Smooth muscle cell (in vitro differentiated cells): ENCODE data around the gene RNASE2. TPM values are rescaled to one million over a fixed set of nuclear protein-coding genes. Genes with fewer than 3 reads are reported as not detected.

Experiments
- DNase-seq: peaks from one replicate; lab custom pipeline; 2025; ENCODE audit not compliant: unreplicated experiment; lab: John Stamatoyannopoulos, UW
- H2AFZ ChIP-seq: fragments of 200-600 bp; sonication (generic); 2 replicates; pipeline ENCODE4 v1.6.0; 2016; ENCODE audit warnings: antibody characterized with exemption, low read depth, mild to moderate bottlenecking
- H3F3A ChIP-seq: fragments of 200-600 bp; sonication (generic); 2 replicates; pipeline ENCODE4 v1.6.0; 2017; ENCODE audit warnings: antibody characterized with exemption, low read depth
- H3K27ac ChIP-seq: fragments of 200-600 bp; sonication (generic); 2 replicates; pipeline ENCODE4 v1.5.1; 2016; ENCODE audit warnings: low read depth, mild to moderate bottlenecking
- H3K27me3 ChIP-seq: fragments of 200-600 bp; sonication (generic); 2 replicates; pipeline ENCODE4 v1.6.1; 2016; ENCODE audit warnings: low read depth, mild to moderate bottlenecking
- H3K36me3 ChIP-seq: fragments of 200-600 bp; sonication (generic); 2 replicates; pipeline ENCODE4 v1.5.1; 2016; ENCODE audit warnings: low read depth
- H3K4me1 ChIP-seq: fragments of 200-600 bp; sonication (generic); 2 replicates; pipeline ENCODE4 v1.5.1; 2016; ENCODE audit warnings: low read depth
- H3K4me2 ChIP-seq: fragments of 200-600 bp; sonication (generic); 2 replicates; pipeline ENCODE4 v1.6.0; 2016; ENCODE audit warnings: mild to moderate bottlenecking
- H3K4me3 ChIP-seq: fragments of 200-600 bp; sonication (generic); 2 replicates; pipeline ENCODE4 v1.5.1; 2016; ENCODE audit warnings: mild to moderate bottlenecking
- H3K79me2 ChIP-seq: fragments of 200-600 bp; sonication (generic); 2 replicates; pipeline ENCODE4 v1.6.0; 2016; ENCODE audit warnings: low read depth, mild to moderate bottlenecking
- H3K9ac ChIP-seq: fragments of 200-600 bp; sonication (generic); 2 replicates; pipeline ENCODE4 v1.6.0; 2016; ENCODE audit warnings: low read depth
- H3K9me3 ChIP-seq: fragments of 200-600 bp; sonication (generic); replicated peaks from 2 replicates; pipeline ENCODE4 v1.5.1; 2016; ENCODE audit warnings: low read depth
- H4K20me1 ChIP-seq: fragments of 200-600 bp; sonication (generic); 2 replicates; pipeline ENCODE4 v1.6.0; 2016; ENCODE audit warnings: low read depth
- CTCF ChIP-seq: fragments of 200-600 bp; sonication (generic); IDR thresholded peaks from 2 replicates; pipeline ENCODE4 v1.5.1; 2017; ENCODE audit warnings: borderline replicate concordance, mild to moderate bottlenecking, antibody characterized with exemption; ENCODE audit not compliant: insufficient read depth, poor library complexity, severe bottlenecking
- WGBS: methylation state at CpG from one replicate; pipeline ENCODE4 v1.1.7; 2016; ENCODE audit warnings: low lambda C conversion rate; 5-methylcytosine and 5-hydroxymethylcytosine counted together
- polyA plus RNA-seq: library from polyadenylated mRNA; unstranded; fragments of >200 nt; fragmentation: Nextera tagmentation; extraction: Ambion mirVana; gene quantifications from 2 replicates; pipeline ENCODE4 v1.2.1, GENCODE V29; 2016
- total RNA-seq: library from RNA; depleted of rRNA; stranded (reverse); fragments of >200 nt; gene quantifications from 2 replicates; pipeline ENCODE4 v1.2.3, GENCODE V29; 2014

The RNASE2 gene
- total and polyA plus RNA-seq, 2 experiments from 2014 or later: not detected

- H3K4me3 ChIP-seq: peak within 1 kb of the TSS; percentile 68
- H3K4me1 ChIP-seq: peaks cover 21% of the 10 kb centered on the region
- no peaks in the 10 kb centered on the region for H3K27me3 ChIP-seq
- WGBS: 1% methylated on average over 40 of the region's 42 CpGs
- peak within 1 kb of the TSS; percentile 88 for H2AFZ ChIP-seq
- no peaks in the 10 kb centered on the region for H3K9me3 ChIP-seq
- peak within 1 kb of the TSS; percentile 90 for H3K27ac ChIP-seq
- TF ChIP-seq CTCF: peak; percentile 25
- DNase-seq: peak; percentile 52
- peaks cover 50% of the 10 kb centered on the region for H3K79me2 ChIP-seq
- H3K4me2 ChIP-seq: peak within 1 kb of the TSS; percentile 90
- H3F3A ChIP-seq: peaks cover 16% of the 10 kb centered on the region
- peak within 1 kb of the TSS; percentile 61 for H3K9ac ChIP-seq
- H4K20me1 ChIP-seq: no peaks in the 10 kb centered on the region
- H3K36me3 ChIP-seq: peaks cover 11% of the 10 kb centered on the region
These were observed 34.7 kb downstream of the RNASE2 start, which contains the start of gene METTL17 for GRCh38 chr14:20989787-20990600. Gene METTL17 (plus strand): TSS chr14:20989980. CDS start chr14:20990003, 23 bp downstream.

GRCh38 chr14:20996521-20996920 is 41.2 kb downstream of the RNASE2 start:
- Histone ChIP-seq H3K27ac (peak overlapping the region; percentile 38), H3K4me1 (peaks cover 21% of the 10 kb centered on the region), H2AFZ (no peak overlapping the region), H3F3A (peaks cover 24% of the 10 kb centered on the region), H3K27me3 (no peaks in the 10 kb centered on the region), H3K79me2 (peaks cover 40% of the 10 kb centered on the region), H3K9me3 (no peaks in the 10 kb centered on the region), H3K4me3 (no peak overlapping the region), H3K36me3 (peaks cover 14% of the 10 kb centered on the region), H4K20me1 (no peaks in the 10 kb centered on the region), H3K9ac (no peak overlapping the region), H3K4me2 (no peak overlapping the region)
- DNase-seq: no peak
- TF ChIP-seq CTCF: no peak
- 94% methylated on average over 14 of the region's 14 CpGs for WGBS

- Histone ChIP-seq H3K36me3 (peaks cover 14% of the 10 kb centered on the region), H4K20me1 (no peaks in the 10 kb centered on the region), H3F3A (peaks cover 24% of the 10 kb centered on the region), H3K9me3 (no peaks in the 10 kb centered on the region), H2AFZ (no peak overlapping the region), H3K27me3 (no peaks in the 10 kb centered on the region), H3K4me1 (peaks cover 16% of the 10 kb centered on the region), H3K4me2 (no peak overlapping the region), H3K27ac (peak overlapping the region; percentile 87), H3K9ac (no peak overlapping the region), H3K79me2 (peaks cover 34% of the 10 kb centered on the region), H3K4me3 (no peak overlapping the region)
- WGBS: 61% methylated on average over 4 of the region's 4 CpGs
- DNase-seq: no peak
- TF ChIP-seq CTCF: no peak
These were observed 41.8 kb downstream of the RNASE2 start for GRCh38 chr14:20997115-20997514.

- TF ChIP-seq CTCF: no peak
- no peak overlapping the region for H2AFZ ChIP-seq
- no peaks in the 10 kb centered on the region for H3K9me3 ChIP-seq
- DNase-seq: no peak
- peaks cover 16% of the 10 kb centered on the region for H3K4me1 ChIP-seq
- H3K79me2 ChIP-seq: peaks cover 30% of the 10 kb centered on the region
- peaks cover 24% of the 10 kb centered on the region for H3F3A ChIP-seq
- WGBS: 22% methylated on average over 6 of the region's 6 CpGs
- peak overlapping the region; percentile 81 for H3K4me2 ChIP-seq
- no peaks in the 10 kb centered on the region for H4K20me1 ChIP-seq
- H3K4me3 ChIP-seq: peak overlapping the region; percentile 31
- peaks cover 14% of the 10 kb centered on the region for H3K36me3 ChIP-seq
- H3K9ac ChIP-seq: no peak overlapping the region
- no peaks in the 10 kb centered on the region for H3K27me3 ChIP-seq
- peak overlapping the region; percentile 87 for H3K27ac ChIP-seq
These were observed 42.3 kb downstream of the RNASE2 start for GRCh38 chr14:20997564-20997963.
